GM18526 (cell line): ENCODE data around the gene S100A4.

Source experiments
- POLR2A ChIP-seq: IDR thresholded peaks from 3 replicates; pipeline ENCODE4 v1.6.1; 2011; ENCODE audit not compliant: insufficient read length; ENCODE audit errors: extremely low read depth

The S100A4 gene

DNA sequence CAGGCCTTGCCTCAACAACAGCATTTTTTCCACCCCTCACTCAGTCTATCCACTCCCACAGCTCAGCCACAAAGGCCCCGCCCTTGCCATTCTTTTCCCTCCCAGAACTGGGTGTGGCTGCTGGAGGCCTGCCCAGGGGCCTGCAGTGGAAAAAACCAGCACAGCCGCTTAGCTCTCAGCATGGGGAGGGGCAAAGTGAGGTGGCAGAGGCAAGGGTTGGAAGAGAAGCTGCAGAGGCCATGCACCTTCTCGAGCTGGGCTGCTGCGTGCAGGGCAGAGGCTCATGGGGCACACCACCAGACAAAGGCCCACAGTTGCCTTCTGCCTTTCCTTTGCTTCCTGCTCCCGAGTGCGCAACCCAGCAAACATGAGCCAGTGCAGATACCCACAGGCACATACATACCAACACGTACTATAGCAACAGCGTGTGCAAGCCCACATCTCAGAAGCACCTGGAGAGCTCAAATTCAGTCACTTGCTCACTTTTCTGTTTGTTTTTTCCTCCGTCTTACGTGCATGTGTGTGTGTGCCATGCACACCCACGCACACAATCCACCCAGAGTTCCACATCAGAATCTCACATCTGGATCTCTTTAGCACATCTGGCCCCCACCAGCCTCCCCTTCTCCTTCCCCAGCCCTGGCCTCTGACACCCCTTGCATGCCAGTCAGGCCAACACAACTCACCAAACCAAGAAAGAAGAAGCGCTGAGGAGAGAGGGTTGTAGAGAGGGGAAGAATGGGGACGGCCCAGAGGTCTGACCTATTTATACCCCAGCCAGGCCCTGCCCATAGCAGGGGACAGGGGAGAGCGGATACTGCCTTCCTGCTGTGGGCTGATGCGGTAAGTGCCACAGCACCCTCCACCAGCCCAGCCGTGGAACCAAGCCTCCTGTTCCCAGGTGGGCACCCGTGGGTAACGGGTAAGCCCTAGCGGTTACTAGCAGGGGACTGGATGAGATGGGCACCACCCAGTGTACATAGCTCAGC is at the start of gene S100A4:
Gene S100A4 (minus strand): TSS at position 740 of the 989 bp plus-strand sequence. CDS start 1,012 bp downstream, outside the sequence.
- TF ChIP-seq POLR2A = no peak

DNA sequence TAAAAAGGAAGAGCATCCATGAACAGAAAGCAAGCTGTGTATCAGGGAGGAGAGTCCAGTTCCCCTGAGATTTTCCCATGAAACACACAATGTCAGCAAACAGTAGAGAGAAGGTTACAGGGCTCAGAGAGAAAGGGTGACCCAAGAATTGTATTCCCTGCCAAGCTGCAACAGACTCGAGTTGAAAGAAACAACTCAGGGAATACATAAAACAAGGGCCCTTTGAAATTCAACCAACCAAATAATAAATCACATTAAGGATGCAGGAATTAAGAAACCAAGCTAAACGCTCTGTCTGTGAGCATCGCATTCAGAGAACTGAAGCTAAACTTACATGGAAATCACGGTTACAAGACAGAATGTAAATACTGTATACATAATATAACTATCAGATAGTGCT is 47.1 kb upstream of the S100A4 start:
- TF ChIP-seq POLR2A = no peak

DNA sequence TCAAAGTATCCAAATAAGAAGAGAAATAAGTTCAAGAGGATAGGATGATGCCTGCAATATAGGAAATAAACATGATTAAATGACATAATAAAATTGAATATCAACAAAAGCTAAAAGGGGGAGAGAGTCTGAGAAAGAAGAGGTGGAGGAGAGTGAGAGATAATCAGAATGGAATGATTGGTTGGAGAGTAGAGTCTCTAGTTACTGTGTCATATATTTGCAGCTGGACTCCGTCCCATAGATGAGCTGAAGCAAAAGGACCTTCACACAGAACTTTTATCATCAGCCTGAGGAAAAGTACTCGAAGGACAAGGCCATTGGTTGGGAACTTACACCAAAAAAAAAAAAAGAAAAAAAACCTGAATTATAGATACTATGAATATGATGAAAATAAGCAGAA is 42.9 kb upstream of the S100A4 start:
- no peak for TF ChIP-seq POLR2A

DNA sequence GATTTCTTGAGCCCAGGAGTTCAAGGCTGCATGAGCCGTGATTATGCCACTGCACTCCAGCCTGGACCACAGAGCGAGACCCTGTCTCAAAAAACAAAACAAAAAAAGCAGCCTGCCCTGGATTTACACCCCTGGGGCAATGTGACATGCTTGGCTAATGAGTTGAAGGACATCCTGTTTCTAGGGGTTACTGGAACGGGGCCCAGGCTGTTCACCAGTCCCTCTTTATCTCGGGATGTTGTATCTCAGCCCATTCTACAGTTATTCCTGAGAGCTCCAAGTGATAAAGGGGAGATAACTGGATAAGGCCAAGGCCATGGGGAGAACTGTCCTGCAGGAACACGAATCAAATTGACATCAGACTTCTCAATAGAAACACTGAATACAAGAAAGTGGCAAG is 41.7 kb upstream of the S100A4 start:
- no peak for TF ChIP-seq POLR2A

DNA sequence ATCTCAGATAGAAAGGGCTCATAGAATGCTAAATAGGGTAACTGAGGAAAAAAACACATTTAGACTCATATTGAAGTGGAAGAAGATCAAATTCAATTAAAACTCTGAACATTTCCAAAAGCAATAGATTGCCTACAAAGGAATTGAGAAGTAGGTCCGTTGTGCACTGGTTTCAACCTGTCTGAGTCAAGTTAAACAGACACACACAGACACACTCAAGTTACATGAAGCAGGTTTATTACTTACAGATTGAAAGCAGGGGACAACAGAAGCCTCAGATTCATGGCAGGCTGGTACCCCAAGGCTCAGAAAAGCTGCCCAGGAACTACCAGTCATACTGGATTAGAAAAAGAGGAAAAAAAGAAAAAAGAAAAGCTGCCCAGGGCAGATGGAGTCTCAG is 40.7 kb upstream of the S100A4 start:
- no peak for TF ChIP-seq POLR2A

DNA sequence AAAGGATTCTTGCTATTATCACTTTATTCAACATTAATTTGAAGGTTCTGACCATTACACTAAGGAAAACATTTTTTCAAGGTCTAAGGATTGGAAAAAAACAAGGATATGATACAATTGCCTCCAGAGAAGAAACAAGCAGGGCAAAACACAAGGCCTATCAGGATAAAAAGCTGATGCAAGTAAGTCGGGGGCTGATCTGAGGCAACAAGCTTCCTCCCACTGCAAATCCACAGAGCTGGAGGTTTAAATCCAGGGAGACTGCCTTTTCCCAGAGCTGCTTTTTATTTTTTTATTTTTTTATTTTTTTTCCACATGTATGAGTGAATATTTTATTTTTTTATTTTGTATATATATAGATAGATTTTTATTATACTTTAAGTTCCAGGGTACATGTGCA is 39.4 kb upstream of the S100A4 start:
- no peak for TF ChIP-seq POLR2A

DNA sequence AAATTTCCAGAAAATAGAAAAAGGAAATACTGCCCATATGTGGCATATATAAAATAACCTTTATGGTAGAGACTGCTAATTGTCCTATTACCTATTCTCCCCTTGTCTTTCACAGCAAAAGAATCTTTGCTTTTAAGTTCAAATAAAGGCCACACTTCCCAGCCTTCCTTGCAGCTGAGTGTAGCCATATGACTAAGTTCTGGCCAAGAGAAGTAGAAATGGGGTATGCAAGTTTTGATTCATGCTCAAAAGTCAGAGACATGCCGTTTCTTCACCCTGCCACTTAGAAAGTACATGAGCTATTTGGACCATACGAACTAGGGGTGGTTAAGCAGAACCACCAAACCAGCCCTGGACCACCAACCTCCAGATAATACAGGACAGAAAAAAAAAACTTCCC is 38.4 kb upstream of the S100A4 start:
- TF ChIP-seq POLR2A = no peak

DNA sequence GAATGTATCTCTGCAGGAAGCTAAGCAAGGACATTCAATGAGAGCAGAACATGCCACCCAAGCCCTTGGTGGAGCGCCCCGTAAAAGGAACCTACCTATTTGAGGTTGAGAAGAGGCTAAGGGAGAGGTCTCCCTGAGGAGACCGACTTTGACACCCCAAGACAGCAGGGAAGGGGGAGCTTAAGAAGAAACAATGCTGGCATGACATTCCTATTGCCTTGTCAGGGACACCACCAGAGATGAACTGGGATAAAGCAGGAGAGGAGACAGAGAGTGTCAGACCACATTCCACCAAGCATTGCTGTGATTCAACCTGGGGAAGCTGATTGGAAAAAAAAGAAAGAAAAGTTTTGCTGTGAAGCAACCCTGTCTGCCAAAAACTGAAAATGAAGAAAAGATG is 33.3 kb upstream of the S100A4 start:
- no peak for TF ChIP-seq POLR2A

DNA sequence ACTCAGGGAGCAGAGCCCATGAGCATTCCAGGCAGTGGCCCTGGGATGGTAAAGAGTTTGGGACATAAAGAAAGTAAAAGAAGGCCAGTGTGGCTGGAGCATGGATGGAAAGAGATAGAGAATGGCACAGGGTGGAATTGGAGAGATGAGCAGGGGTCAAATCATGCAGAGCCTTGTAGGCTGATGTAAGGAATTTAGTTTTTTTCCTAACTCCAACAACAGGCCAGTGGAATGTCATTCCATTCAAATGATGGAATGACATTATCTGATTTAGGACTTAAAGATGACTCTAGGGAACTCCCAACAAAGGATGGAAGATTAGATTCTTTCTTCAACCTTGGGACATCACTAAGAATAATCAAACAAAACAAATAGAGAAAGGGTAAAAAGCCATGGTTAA is 32.9 kb upstream of the S100A4 start:
- TF ChIP-seq POLR2A = no peak

DNA sequence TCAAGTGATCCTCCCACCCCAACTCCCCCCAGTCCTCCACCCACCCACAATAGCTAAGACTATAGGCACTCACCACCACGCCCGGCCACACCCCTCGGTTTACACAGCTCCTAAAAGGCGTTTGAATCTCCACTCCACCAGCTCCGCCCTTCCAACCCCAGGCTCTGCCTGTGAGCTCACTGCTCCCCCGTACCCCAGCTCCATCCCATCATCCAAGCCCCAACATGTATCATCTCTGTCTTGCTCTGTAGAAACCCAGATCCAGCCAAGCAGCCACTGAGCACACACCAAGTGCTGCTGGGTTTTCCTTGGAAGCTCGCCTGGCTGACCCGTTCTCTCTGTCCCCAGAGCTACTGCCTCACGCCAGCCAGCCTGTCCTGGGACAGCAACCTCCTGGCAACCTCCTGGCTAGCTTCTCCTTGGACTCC is 32.0 kb upstream of the S100A4 start:
- TF ChIP-seq POLR2A = no peak

DNA sequence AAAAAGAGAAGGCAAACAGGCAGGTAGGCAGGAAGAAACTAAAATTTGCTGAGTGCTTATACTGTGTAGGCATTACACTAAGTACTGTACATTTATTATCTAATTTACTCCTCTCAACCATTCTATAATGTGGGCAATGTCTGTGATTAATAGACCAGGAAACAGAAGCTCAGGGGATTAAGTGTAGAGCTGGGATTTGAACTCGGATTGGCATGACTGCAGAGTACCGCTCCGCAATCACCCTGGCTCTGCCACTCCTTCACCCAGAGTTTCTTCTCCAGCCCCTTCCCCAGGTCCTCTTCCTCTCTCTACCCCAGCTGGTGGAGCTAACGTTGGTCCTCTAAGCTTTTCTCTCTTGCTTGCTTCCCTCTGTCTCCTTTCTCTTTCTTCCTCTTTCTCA is 31.5 kb upstream of the S100A4 start:
- TF ChIP-seq POLR2A = no peak

DNA sequence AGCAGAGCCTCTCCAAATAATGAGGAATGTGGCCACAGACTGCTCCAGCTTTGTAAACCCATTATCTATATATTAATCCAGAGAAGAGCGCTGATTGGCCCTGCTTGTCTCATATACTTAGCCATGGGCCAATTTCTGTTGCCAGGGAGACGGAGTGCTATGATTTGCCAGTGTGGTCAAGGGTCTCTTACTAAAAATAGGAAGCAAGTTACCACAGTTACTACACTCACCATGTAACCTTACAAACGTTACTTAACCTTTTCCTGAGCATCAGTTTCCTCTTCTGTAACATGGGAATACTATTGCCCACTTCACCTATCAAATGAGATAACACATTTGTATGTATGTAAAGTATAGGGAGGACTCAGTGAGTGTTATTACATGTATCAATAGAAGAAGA is 27.7 kb upstream of the S100A4 start:
- TF ChIP-seq POLR2A = no peak

DNA sequence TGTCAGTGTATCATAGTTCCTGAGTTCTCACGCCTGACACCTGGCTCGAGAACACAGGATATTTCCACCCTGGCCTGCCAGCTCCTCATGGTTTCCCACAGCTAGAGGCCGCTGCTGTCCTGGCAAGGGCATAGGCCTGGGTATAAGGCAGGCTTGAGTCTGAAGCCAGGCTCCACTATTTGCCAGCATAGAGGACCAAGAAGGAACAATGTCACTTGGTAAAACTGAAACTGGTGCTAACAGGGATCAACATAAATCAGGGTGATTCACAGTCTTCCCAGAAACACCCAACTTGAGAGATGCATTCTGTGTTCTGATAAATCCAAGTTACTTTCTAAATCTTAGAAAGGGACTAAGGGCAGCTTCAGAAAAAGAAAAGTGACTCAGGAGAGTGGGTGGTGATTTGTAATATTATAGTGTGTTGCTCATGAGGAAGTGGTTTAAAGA is 27.0 kb upstream of the S100A4 start:
- TF ChIP-seq POLR2A = no peak

DNA sequence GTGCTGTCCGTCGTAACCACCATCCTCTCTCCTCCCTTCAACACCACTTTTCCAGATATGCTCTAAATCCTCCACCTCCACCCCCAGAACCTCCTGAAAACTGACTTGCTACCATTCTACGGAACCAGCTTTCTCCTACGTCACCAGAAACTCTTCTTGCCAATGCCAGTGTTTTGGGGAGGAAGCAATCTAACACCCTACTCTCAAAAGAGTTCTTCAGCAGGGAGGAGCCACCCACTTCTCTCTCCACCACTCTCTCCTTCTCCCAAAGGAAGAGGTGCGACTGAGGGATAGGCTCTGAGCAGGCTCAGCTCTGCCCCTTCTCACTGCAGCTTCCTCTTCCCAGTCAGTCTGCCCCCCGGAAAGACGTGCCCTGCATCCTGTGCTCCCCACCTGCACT is 26.1 kb upstream of the S100A4 start:
- TF ChIP-seq POLR2A = no peak

DNA sequence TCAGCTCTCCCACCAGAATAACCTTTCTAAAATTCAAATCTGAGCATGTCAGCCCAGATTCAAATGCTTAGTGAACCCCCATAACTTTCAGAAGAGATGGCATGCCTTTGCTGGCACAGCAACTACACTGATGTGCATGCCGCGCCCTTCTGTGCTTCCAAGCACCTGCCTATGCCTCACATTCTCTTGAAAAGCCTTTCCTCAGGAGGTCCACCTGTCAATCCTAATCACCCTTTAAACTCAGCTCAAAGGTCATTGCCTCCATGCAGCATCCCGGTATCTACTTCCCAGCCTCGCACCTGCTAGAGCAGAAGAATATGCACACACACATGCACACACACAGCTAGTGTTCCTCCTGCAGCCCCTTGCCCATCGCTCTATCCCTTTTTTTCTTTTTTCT is 25.3 kb upstream of the S100A4 start:
- no peak for TF ChIP-seq POLR2A

DNA sequence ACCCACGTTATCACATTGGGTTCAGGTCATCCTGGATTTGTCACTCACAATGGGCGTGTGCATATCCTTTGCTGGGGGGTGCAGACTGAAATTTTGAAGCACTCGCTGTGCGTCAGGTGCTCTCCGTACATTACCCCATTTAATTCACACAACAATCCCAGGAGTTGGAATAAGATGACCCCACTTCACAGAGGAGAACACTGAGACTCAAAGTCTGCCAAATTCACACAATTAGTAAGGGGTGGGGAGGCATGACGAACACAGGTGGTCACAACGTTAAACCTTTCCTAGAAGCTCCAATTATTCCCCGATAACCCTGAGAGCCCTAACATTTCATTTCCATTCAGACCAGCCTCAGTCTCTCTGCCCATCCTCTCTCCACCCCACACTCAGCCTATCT is 23.9 kb upstream of the S100A4 start:
- no peak for TF ChIP-seq POLR2A
